Kidney (tissue), 14 donors: Measurements from ENCODE around the gene ST3GAL3. TPM values are rescaled to one million over a fixed set of nuclear protein-coding genes. Genes with fewer than 3 reads are reported as not detected.

Experiments
- DNase-seq, 5 donors: peaks; one replicate each; pipeline ENCODE4 v3.0.0-alpha.2; 2013 to 2020
- FAIRE-seq: peaks from 2 replicates; lab custom pipeline; 2012; peaks lifted over from hg19 to GRCh38; lab: Jason Lieb, UNC
- H3K27ac ChIP-seq, 2 donors: one replicate each; pipeline ENCODE4 v1.7.0; 2013; ENCODE audit warnings: low read depth in 2 of 2, low read length in 2 of 2, inconsistent platforms in 1 of 2
- H3K27me3 ChIP-seq: one replicate; pipeline ENCODE4 v1.7.1; 2013; ENCODE audit warnings: low read length, inconsistent platforms; ENCODE audit not compliant: control insufficient read depth, insufficient read depth
- H3K36me3 ChIP-seq, 3 donors: one replicate each; pipeline versions ENCODE4 v1.7.0 to v1.7.1; 2013; ENCODE audit warnings: low read length in 3 of 3, control low read depth in 1 of 3, inconsistent platforms in 1 of 3; ENCODE audit not compliant: insufficient read depth in 3 of 3, control insufficient read depth in 2 of 3
- H3K4me1 ChIP-seq, 3 donors: one replicate each; pipeline versions ENCODE4 v1.7.0 to v1.7.1; 2013; ENCODE audit warnings: low read length in 3 of 3, inconsistent platforms in 1 of 3, low read depth in 1 of 3; ENCODE audit not compliant: control insufficient read depth in 2 of 3, insufficient read depth in 2 of 3
- H3K4me3 ChIP-seq, 3 donors: one replicate each; pipeline versions ENCODE4 v1.7.0 to v1.8.1; 2013; ENCODE audit warnings: low read length in 3 of 3, control low read depth in 1 of 3, inconsistent platforms in 1 of 3
- H3K9ac ChIP-seq, 3 donors: one replicate each; pipeline versions ENCODE4 v1.7.0 to v1.7.1; 2013; ENCODE audit warnings: low read length in 3 of 3, control low read depth in 1 of 3, inconsistent platforms in 1 of 3
- H3K9me3 ChIP-seq, 3 donors: one replicate each; pipeline versions ENCODE4 v1.7.0 to v1.7.1; 2013; ENCODE audit warnings: low read length in 3 of 3, control low read depth in 1 of 3, inconsistent platforms in 1 of 3; ENCODE audit not compliant: control insufficient read depth in 2 of 3, insufficient read depth in 1 of 3
- CTCF ChIP-seq: IDR thresholded peaks from 3 replicates; pipeline ENCODE4 v1.5.1; 2012; ENCODE audit warnings: mild to moderate bottlenecking, moderate library complexity, borderline replicate concordance; ENCODE audit not compliant: insufficient read depth; ENCODE audit errors: extremely low read depth
- intact Hi-C: fragments of 100-400 bp; cut with DNase I; formaldehyde crosslinking; loops from one replicate; pipeline ENCODE4 v1.11.1; 2022
- polyA plus RNA-seq: library from polyadenylated mRNA; stranded (reverse); fragments of 350-450 nt; fragmentation: Illumina TruSeq; extraction: RNeasy Lipid Tissue Mini Kit (QIAGEN cat#74804); gene quantifications from one replicate; pipeline ENCODE4 v1.2.3, GENCODE V29; 2014; ENCODE audit warnings: low read depth, low replicate concordance; ENCODE audit not compliant: insufficient read depth
- total RNA-seq: library from RNA; stranded (reverse); fragmentation: NEBNext Ultra II Directional; extraction: Animal tissue kit (Norgen Biotek cat#: 25700); gene quantifications from one replicate; pipeline ENCODE4 v1.2.1, GENCODE V29; 2021
- donor health status: control.
- donor health status: control.
- donor health status: control.
- donor health status: control.
- donor health status: control.
- donor health status: DM: yes; HTN: yes; CAD: no.
- donor health status: Normal renal cell carcinoma (clear cell type).

ST3GAL3 gene
- total and polyA plus RNA-seq, 2 donors from 2014 or later, result 15.3 to 21.3 TPM

- intact Hi-C loops, result no loop called here
- no peak for TF ChIP-seq CTCF
- FAIRE-seq, result no peak
Observed at GRCh38 chr1:43887748-43888147, 180.4 kb downstream of the ST3GAL3 start.

GRCh38 chr1:43890815-43891214 lies 183.5 kb downstream of the ST3GAL3 start:
- DNase-seq, result no peak
- intact Hi-C loops, result no loop called here
- TF ChIP-seq CTCF, result no peak
- no peaks in the 10 kb centered on the region for H3K36me3 ChIP-seq
- no peaks in the 10 kb centered on the region for H3K27me3 ChIP-seq
- no peak overlapping the region for H3K27ac ChIP-seq
- no peak overlapping the region for H3K4me3 ChIP-seq
- no peaks in the 10 kb centered on the region for H3K9me3 ChIP-seq
- no peak for FAIRE-seq
- H3K4me1 ChIP-seq, result no peaks in the 10 kb centered on the region
- no peak overlapping the region for H3K9ac ChIP-seq

More at GRCh38 chr1:43887748-43888147, 180.4 kb downstream of the ST3GAL3 start:
- no peaks in the 10 kb centered on the region for H3K36me3 ChIP-seq
- no peaks in the 10 kb centered on the region for H3K27me3 ChIP-seq
- H3K9me3 ChIP-seq, result no peaks in the 10 kb centered on the region
- no peak overlapping the region for H3K9ac ChIP-seq
- H3K4me1 ChIP-seq, result no peaks in the 10 kb centered on the region
- DNase-seq, result no peak
- no peak overlapping the region for H3K4me3 ChIP-seq
- H3K27ac ChIP-seq, result no peak overlapping the region

- no peaks in the 10 kb centered on the region for H3K9me3 ChIP-seq
- H3K27me3 ChIP-seq, result no peaks in the 10 kb centered on the region
- H3K4me1 ChIP-seq, result no peaks in the 10 kb centered on the region
- no peak for FAIRE-seq
- intact Hi-C loops, result no loop called here
- H3K36me3 ChIP-seq, result no peaks in the 10 kb centered on the region
- H3K9ac ChIP-seq, result no peak overlapping the region
- DNase-seq, result no peak
- no peak for TF ChIP-seq CTCF
- no peak overlapping the region for H3K4me3 ChIP-seq
- H3K27ac ChIP-seq, result no peak overlapping the region
Observed at GRCh38 chr1:43893006-43893405, 185.7 kb downstream of the ST3GAL3 start.

- DNase-seq (no peak), FAIRE-seq (no peak)
- H3K27ac ChIP-seq, result no peak overlapping the region
- no peaks in the 10 kb centered on the region for H3K9me3 ChIP-seq
- intact Hi-C loops, result no loop called here
- no peak overlapping the region for H3K4me3 ChIP-seq
- no peak overlapping the region for H3K9ac ChIP-seq
- H3K27me3 ChIP-seq, result no peaks in the 10 kb centered on the region
- H3K4me1 ChIP-seq, result no peaks in the 10 kb centered on the region
- no peak for TF ChIP-seq CTCF
- H3K36me3 ChIP-seq, result no peaks in the 10 kb centered on the region
Observed at GRCh38 chr1:43898981-43899380, 191.6 kb downstream of the ST3GAL3 start.
